Right lung (tissue), 10 donors: Measurements from ENCODE around the gene MUSK. TPM values are rescaled to one million over a fixed set of nuclear protein-coding genes. Genes with fewer than 3 reads are reported as not detected.
A peak's percentile ranks its signal among the peaks of the same experiment; 100 is the strongest.

Source experiments
- DNase-seq, 2 donors: peaks; one replicate each; pipeline ENCODE4 v3.0.0-alpha.2; 2013
- long read RNA-seq, 8 donors: transcript quantifications; one replicate each; lab custom pipeline, GENCODE V29; 2026
- polyA plus RNA-seq, 5 donors: library from polyadenylated mRNA; unstranded; fragments of 120-200 nt; gene quantifications; one replicate each; pipeline versions ENCODE4 v1.2.1 to v1.2.3, GENCODE V29; 2013; ENCODE audit warnings: inconsistent platforms in 1 of 5, low replicate concordance in 1 of 5; ENCODE audit not compliant: insufficient read length in 5 of 5, insufficient read depth in 1 of 5

MUSK gene
- under 1 TPM; 0.43 to 0.67 (median 0.55) TPM for polyA plus RNA-seq
- long read RNA-seq, donor 1, partial matches to known transcripts, result 26 of 46 reads
- long read RNA-seq, donor 1, other reads (novel, unspliced or antisense), result 20 of 46 reads
- long read RNA-seq, donor 2, partial matches to known transcripts, result 9 of 17 reads
- long read RNA-seq, donor 2, other reads (novel, unspliced or antisense), result 8 of 17 reads
- long read RNA-seq, donor 3, result 0 reads
- long read RNA-seq, donor 4, partial matches to known transcripts, result 20 of 29 reads
- long read RNA-seq, donor 4, other reads (novel, unspliced or antisense), result 9 of 29 reads
- long read RNA-seq, donor 5, result 0 reads
- long read RNA-seq, donor 6, result 0 reads
- long read RNA-seq, donor 7, result 0 reads
- long read RNA-seq, donor 8, result 0 reads

- DNase-seq, result no peak
Measured at GRCh38 chr9:110668570-110669167, at the start of gene MUSK. MUSK (plus strand) TSS chr9:110668791; CDS start chr9:110668905, 114 bp downstream.

- no peak for DNase-seq
Measured at GRCh38 chr9:110619831-110620230, 48.8 kb upstream of the MUSK start.

- peak; percentile 50 to 62 for DNase-seq
Measured at GRCh38 chr9:110620726-110621125, 47.9 kb upstream of the MUSK start.

GRCh38 chr9:110622368-110622767, 46.2 kb upstream of the MUSK start:
- DNase-seq, result no peak

GRCh38 chr9:110623462-110624025, 45.0 kb upstream of the MUSK start:
- DNase-seq, result peak; percentile 38 to 54

GRCh38 chr9:110626101-110626829, 42.3 kb upstream of the MUSK start:
- no peak for DNase-seq

- no peak for DNase-seq
Measured at GRCh38 chr9:110635589-110635988, 33.0 kb upstream of the MUSK start.

- DNase-seq, result no peak
Measured at GRCh38 chr9:110638381-110638954, 30.1 kb upstream of the MUSK start.

- DNase-seq, result no peak
Measured at GRCh38 chr9:110640736-110641135, 27.9 kb upstream of the MUSK start.

- DNase-seq, result no peak
Measured at GRCh38 chr9:110641293-110641692, 27.3 kb upstream of the MUSK start.

GRCh38 chr9:110648696-110649095, 19.9 kb upstream of the MUSK start:
- DNase-seq, result no peak

GRCh38 chr9:110650261-110650660, 18.3 kb upstream of the MUSK start:
- no peak for DNase-seq

- no peak for DNase-seq
Measured at GRCh38 chr9:110650991-110651411, 17.6 kb upstream of the MUSK start.

GRCh38 chr9:110655754-110656641, 12.6 kb upstream of the MUSK start:
- DNase-seq, result peak in 1 of 2 donors; percentile 32

GRCh38 chr9:110659891-110660541, 8.6 kb upstream of the MUSK start:
- DNase-seq, result no peak

GRCh38 chr9:110669433-110669832, 842 bp downstream of the MUSK start:
- no peak for DNase-seq

GRCh38 chr9:110671849-110672248, 3.3 kb downstream of the MUSK start:
- no peak for DNase-seq

- no peak for DNase-seq
Measured at GRCh38 chr9:110672873-110673510, 4.4 kb downstream of the MUSK start.

- no peak for DNase-seq
Measured at GRCh38 chr9:110687497-110687896, 18.9 kb downstream of the MUSK start.

GRCh38 chr9:110688329-110688728, 19.7 kb downstream of the MUSK start:
- DNase-seq, result no peak
